Sigmoid colon (tissue), 7 donors: ENCODE data around the gene HHAT. TPM values are rescaled to one million over a fixed set of nuclear protein-coding genes. Genes with fewer than 3 reads are reported as not detected.

ENCODE experiments used
- DNase-seq: peaks from one replicate; pipeline ENCODE4 v3.0.0-alpha.2; 2019
- H3K27ac ChIP-seq, 4 donors: fragments of 200-600 bp; sonication (generic); one replicate each; pipeline ENCODE4 v1.5.1; 2016 to 2019; ENCODE audit warnings: mild to moderate bottlenecking in 1 of 4
- H3K27me3 ChIP-seq, 3 donors: fragments of 200-600 bp; sonication (generic); one replicate each; pipeline ENCODE4 v1.5.1; 2019; ENCODE audit warnings: mild to moderate bottlenecking in 1 of 3
- H3K36me3 ChIP-seq, 4 donors: fragments of 200-600 bp; sonication (generic); one replicate each; pipeline ENCODE4 v1.5.1; 2016 to 2019
- H3K4me1 ChIP-seq, 4 donors: fragments of 200-600 bp; sonication (generic); one replicate each; pipeline ENCODE4 v1.5.1; 2017 to 2019
- H3K4me3 ChIP-seq, 4 donors: fragments of 200-600 bp; sonication (generic); one replicate each; pipeline ENCODE4 v1.5.1; 2017 to 2019; ENCODE audit warnings: mild to moderate bottlenecking in 2 of 4, moderate library complexity in 1 of 4
- H3K9me3 ChIP-seq, 4 donors: fragments of 200-600 bp in 3 of 4; sonication (generic) in 3 of 4; one replicate each; pipeline versions ENCODE4 v1.5.1 to v1.6.1; 2013 to 2019
- CTCF ChIP-seq, 4 experiments: fragments of 450-650 bp in 3 of 4; fragments of 200-600 bp in 1 of 4; IDR thresholded peaks; one replicate each; pipeline ENCODE4 v1.5.1; 2016 to 2019; ENCODE audit warnings: antibody characterized with exemption in 4 of 4, mild to moderate bottlenecking in 3 of 4, moderate library complexity in 2 of 4
- EP300 ChIP-seq, 4 donors: sonication (generic); formaldehyde crosslinking; IDR thresholded peaks; one replicate each; pipeline ENCODE4 v1.6.1; 2017; ENCODE audit warnings: antibody characterized with exemption in 4 of 4
- POLR2A ChIP-seq, 2 donors: fragments of 450-650 bp; IDR thresholded peaks; one replicate each; pipeline ENCODE4 v1.6.1; 2016; ENCODE audit warnings: antibody characterized with exemption in 2 of 2, mild to moderate bottlenecking in 2 of 2, moderate library complexity in 2 of 2
- POLR2AphosphoS5 ChIP-seq, 4 donors: sonication (generic); formaldehyde crosslinking; IDR thresholded peaks; one replicate each; pipeline ENCODE4 v1.6.1; 2017; ENCODE audit warnings: antibody characterized with exemption in 4 of 4
- WGBS, 2 donors: extraction: QIAGEN DNeasy Blood & Tissue Kit; methylation state at CpG; one replicate each; pipeline ENCODE4 v1.1.7; 2013; 5-methylcytosine and 5-hydroxymethylcytosine counted together
- intact Hi-C: fragments of 100-400 bp; cut with DNase I; formaldehyde crosslinking; loops from one replicate; pipeline ENCODE4 v1.15.1; 2023
- polyA plus RNA-seq, 3 donors: library from polyadenylated mRNA; stranded (reverse); fragments of 200-250 nt; gene quantifications; one replicate each; pipeline ENCODE4 v1.2.3, GENCODE V29; 2013
- total RNA-seq, 4 donors: library from RNA; depleted of rRNA; stranded (reverse); fragments of >200 nt; gene quantifications; one replicate each; pipeline ENCODE4 v1.1.0, GENCODE V29; 2016
- donor health status: healthy with polysubstance abuse.
- donor health status: Bipolar disorder and iron deficiency.
- donor health status: healthy.

HHAT gene
- total and polyA plus RNA-seq, 7 donors: 0.46 to 6.4 (median 2.1) TPM

- H3K27me3 ChIP-seq: no peaks in the 10 kb centered on the region
- H3K27ac ChIP-seq: no peak overlapping the region
- no peak for DNase-seq
- no peak overlapping the region for H3K4me3 ChIP-seq
- H3K36me3 ChIP-seq: no peaks in the 10 kb centered on the region
- intact Hi-C loops: no loop called here
- TF ChIP-seq POLR2A (IDR thresholded peaks at IDR 0.05) (no peak), EP300 (IDR thresholded peaks at IDR 0.05) (no peak), CTCF (IDR thresholded peaks at IDR 0.05) (no peak), POLR2AphosphoS5 (IDR thresholded peaks at IDR 0.05) (no peak)
- no peaks in the 10 kb centered on the region for H3K9me3 ChIP-seq
- peaks cover 0 to 23% (median 15%) of the 10 kb centered on the region in 4 donors for H3K4me1 ChIP-seq
- 91 to 92% methylated on average over 6 of the region's 6 CpGs for WGBS, 2 donors
These were observed 38.1 kb downstream of the HHAT start for GRCh38 chr1:210366767-210367166.

GRCh38 chr1:210367566-210367965 is 38.9 kb downstream of the HHAT start:
- Histone ChIP-seq H3K4me1 (peaks cover 0 to 15% (median 10%) of the 10 kb centered on the region in 4 donors), H3K9me3 (no peaks in the 10 kb centered on the region), H3K27ac (no peak overlapping the region), H3K27me3 (no peaks in the 10 kb centered on the region), H3K36me3 (no peaks in the 10 kb centered on the region), H3K4me3 (no peak overlapping the region)
- TF ChIP-seq POLR2A (IDR thresholded peaks at IDR 0.05) (no peak), CTCF (IDR thresholded peaks at IDR 0.05) (no peak), EP300 (IDR thresholded peaks at IDR 0.05) (no peak), POLR2AphosphoS5 (IDR thresholded peaks at IDR 0.05) (no peak)
- intact Hi-C loops: no loop called here
- no peak for DNase-seq
- 92 to 95% methylated on average over 2 of the region's 2 CpGs for WGBS, 2 donors

- no peaks in the 10 kb centered on the region for H3K9me3 ChIP-seq
- H3K27me3 ChIP-seq: no peaks in the 10 kb centered on the region
- intact Hi-C loops: no loop called here
- DNase-seq: no peak
- 72 to 85% methylated on average over 4 of the region's 4 CpGs for WGBS, 2 donors
- H3K36me3 ChIP-seq: no peaks in the 10 kb centered on the region
- H3K27ac ChIP-seq: no peak overlapping the region
- TF ChIP-seq CTCF (IDR thresholded peaks at IDR 0.05): no peak
- TF ChIP-seq EP300 (IDR thresholded peaks at IDR 0.05): no peak
- TF ChIP-seq POLR2A (IDR thresholded peaks at IDR 0.05): no peak
- no peak for TF ChIP-seq POLR2AphosphoS5 (IDR thresholded peaks at IDR 0.05)
- no peaks in the 10 kb centered on the region for H3K4me1 ChIP-seq
- no peak overlapping the region for H3K4me3 ChIP-seq
These were observed 40.7 kb downstream of the HHAT start for GRCh38 chr1:210369425-210369824.

- intact Hi-C loops: no loop called here
- Histone ChIP-seq H3K36me3 (no peaks in the 10 kb centered on the region), H3K4me1 (no peaks in the 10 kb centered on the region), H3K4me3 (no peak overlapping the region), H3K27me3 (no peaks in the 10 kb centered on the region), H3K27ac (no peak overlapping the region), H3K9me3 (no peaks in the 10 kb centered on the region)
- WGBS, 2 donors: 82 to 84% methylated on average over 2 of the region's 2 CpGs
- no peak for DNase-seq
- no peak for TF ChIP-seq EP300 (IDR thresholded peaks at IDR 0.05)
- no peak for TF ChIP-seq CTCF (IDR thresholded peaks at IDR 0.05)
- no peak for TF ChIP-seq POLR2AphosphoS5 (IDR thresholded peaks at IDR 0.05)
- TF ChIP-seq POLR2A (IDR thresholded peaks at IDR 0.05): no peak
These were observed 43.2 kb downstream of the HHAT start for GRCh38 chr1:210371916-210372315.

- Histone ChIP-seq H3K27ac (no peak overlapping the region), H3K4me1 (no peaks in the 10 kb centered on the region), H3K9me3 (no peaks in the 10 kb centered on the region), H3K4me3 (no peak overlapping the region), H3K27me3 (no peaks in the 10 kb centered on the region), H3K36me3 (no peaks in the 10 kb centered on the region)
- intact Hi-C loops: no loop called here
- no peak for DNase-seq
- WGBS, 2 donors: 93 to 95% methylated on average over 2 of the region's 2 CpGs
- TF ChIP-seq POLR2AphosphoS5 (IDR thresholded peaks at IDR 0.05): no peak
- no peak for TF ChIP-seq CTCF (IDR thresholded peaks at IDR 0.05)
- no peak for TF ChIP-seq POLR2A (IDR thresholded peaks at IDR 0.05)
- no peak for TF ChIP-seq EP300 (IDR thresholded peaks at IDR 0.05)
These were observed 43.8 kb downstream of the HHAT start for GRCh38 chr1:210372491-210372890.
